LNCaP clone FGC (cell line): ENCODE results near the gene CBL.
"Not testable (repeated sequence)": the region's sequence is repeated elsewhere in the genome, so short reads cannot be mapped to it uniquely, and the experiment has no call there.

ENCODE experiments used
- DNase-seq: peaks from one replicate; pipeline ENCODE4 v3.0.0-alpha.2; 2011; ENCODE audit warnings: low read depth
- H3K4me3 ChIP-seq: 2 replicates; pipeline ENCODE4 v1.5.1; 2011; ENCODE audit warnings: mild to moderate bottlenecking, low read depth, low read length, control low read depth
- TF ChIP-seq, protein P1 (sequence below): IDR thresholded peaks from 2 replicates; pipeline ENCODE4 v1.5.1; 2012; ENCODE audit warnings: mild to moderate bottlenecking; ENCODE audit not compliant: control insufficient read depth, insufficient read depth; ENCODE audit errors: extremely low read depth

CBL gene

DNA sequence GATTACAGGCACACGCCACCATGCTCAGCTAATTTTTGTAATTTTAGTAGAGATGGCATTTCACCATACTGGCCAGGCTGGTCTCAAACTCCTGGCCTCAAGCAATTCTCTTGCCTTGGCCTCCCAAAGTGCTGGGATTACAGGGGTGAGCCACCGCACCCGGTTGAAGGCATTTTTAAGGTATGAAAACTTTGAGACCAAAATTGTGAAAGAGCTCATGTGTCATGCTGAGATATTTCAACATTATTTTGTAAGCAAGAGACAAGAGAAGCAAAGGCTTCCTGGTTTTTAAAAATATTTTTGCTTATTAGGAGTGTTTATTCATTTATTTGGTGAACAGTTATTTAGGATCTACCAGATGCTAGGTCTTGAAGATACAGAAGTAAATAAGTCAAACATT lies 14.0 kb upstream of the CBL start:
- no peak overlapping the region for H3K4me3 ChIP-seq
- TF ChIP-seq, protein P1, sequence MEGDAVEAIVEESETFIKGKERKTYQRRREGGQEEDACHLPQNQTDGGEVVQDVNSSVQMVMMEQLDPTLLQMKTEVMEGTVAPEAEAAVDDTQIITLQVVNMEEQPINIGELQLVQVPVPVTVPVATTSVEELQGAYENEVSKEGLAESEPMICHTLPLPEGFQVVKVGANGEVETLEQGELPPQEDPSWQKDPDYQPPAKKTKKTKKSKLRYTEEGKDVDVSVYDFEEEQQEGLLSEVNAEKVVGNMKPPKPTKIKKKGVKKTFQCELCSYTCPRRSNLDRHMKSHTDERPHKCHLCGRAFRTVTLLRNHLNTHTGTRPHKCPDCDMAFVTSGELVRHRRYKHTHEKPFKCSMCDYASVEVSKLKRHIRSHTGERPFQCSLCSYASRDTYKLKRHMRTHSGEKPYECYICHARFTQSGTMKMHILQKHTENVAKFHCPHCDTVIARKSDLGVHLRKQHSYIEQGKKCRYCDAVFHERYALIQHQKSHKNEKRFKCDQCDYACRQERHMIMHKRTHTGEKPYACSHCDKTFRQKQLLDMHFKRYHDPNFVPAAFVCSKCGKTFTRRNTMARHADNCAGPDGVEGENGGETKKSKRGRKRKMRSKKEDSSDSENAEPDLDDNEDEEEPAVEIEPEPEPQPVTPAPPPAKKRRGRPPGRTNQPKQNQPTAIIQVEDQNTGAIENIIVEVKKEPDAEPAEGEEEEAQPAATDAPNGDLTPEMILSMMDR, result no peak
- no peak for DNase-seq

DNA sequence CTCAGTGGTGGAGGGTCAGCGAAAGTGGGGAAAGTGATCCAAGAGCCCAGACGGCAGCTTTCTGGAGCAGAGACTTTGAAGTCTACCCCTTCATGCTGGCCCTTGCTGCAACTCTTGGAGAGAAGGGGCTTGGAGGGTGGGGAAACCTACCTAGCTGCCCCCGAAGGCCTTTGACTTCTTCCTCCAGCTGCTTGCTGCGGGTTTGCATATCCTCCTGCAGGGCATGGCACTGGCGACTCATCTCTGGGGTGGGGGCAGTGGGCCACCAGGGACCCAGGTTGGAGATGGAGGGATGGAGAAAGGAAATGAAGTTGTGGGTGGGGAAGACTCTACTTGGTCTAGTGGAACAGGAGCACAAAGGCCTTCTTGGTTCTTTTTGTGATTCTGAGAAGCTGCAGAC lies 13.1 kb upstream of the CBL start:
- TF ChIP-seq, protein P1, result no peak
- no peak for DNase-seq
- no peak overlapping the region for H3K4me3 ChIP-seq

DNA sequence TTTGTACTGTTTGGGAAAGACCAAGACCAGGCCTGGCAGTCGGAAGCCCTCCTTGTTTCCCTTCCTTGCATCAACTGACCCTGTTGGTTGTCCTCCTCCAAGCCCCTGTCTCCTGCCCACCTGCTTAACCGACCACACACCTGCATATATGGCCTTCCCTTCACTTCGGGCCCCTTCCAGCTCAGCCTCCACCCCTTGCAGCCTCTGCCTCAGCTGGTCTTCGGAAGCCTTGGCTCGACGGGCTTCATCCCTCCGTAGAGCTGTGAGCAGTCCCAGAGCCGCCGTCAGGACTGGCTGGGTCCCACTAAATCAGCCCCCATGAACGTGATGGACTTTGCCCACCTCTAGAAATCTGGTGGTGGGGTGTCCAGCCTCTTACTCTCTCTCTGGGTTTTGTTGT lies 12.5 kb upstream of the CBL start:
- no peak for DNase-seq
- TF ChIP-seq, protein P1, result no peak
- no peak overlapping the region for H3K4me3 ChIP-seq

DNA sequence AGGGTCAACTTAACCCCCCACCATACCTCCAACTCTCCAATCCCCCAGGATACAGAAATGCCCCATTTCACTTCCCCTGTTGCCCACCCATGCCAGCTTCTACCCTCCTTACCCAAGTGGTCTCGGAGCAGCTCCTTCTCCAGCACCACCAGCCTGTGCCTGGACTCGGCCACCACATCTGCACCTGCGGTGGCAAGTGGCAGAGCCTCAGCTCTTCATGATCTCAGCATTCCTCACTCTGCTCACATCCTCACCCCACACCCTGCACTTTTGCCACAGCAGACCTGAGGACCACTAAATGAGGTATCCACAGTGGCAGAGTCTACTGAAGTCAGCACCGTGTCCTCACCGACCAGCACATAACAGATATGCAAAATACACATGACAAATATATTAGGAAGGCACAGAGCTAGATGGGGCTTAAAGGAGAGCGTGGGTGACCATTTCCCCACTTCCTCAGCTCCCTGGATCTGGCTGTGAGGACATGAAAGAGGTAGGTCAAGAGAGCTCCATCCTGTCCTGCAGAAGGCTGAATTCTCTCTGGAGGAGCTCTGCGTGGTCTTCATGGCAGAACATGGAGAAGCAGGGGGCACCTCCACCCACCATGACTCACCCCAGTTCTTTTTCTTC lies 11.2 kb upstream of the CBL start:
- TF ChIP-seq, protein P1, result no peak
- no peak overlapping the region for H3K4me3 ChIP-seq
- DNase-seq, result no peak

DNA sequence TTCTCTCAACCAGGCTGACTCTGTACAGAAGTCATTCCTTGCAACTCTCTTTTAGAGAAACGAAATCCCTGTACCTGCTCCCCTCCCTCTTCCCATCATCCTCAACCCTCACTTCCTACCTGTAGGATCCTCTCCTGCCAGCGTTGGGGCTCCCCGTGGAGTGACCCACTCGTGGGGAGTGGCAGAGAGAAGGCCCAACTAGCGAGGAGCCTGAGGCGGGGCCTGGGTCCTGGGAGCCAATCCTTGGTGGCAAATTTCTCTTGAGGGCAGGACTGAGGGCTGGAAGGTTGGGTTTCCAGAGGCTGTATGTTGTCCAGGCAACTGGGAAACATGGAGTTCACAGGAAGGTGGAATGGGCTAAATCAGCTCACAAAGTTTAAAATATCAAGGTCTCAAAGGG lies 10.5 kb upstream of the CBL start:
- no peak for DNase-seq
- H3K4me3 ChIP-seq, result no peak overlapping the region

DNA sequence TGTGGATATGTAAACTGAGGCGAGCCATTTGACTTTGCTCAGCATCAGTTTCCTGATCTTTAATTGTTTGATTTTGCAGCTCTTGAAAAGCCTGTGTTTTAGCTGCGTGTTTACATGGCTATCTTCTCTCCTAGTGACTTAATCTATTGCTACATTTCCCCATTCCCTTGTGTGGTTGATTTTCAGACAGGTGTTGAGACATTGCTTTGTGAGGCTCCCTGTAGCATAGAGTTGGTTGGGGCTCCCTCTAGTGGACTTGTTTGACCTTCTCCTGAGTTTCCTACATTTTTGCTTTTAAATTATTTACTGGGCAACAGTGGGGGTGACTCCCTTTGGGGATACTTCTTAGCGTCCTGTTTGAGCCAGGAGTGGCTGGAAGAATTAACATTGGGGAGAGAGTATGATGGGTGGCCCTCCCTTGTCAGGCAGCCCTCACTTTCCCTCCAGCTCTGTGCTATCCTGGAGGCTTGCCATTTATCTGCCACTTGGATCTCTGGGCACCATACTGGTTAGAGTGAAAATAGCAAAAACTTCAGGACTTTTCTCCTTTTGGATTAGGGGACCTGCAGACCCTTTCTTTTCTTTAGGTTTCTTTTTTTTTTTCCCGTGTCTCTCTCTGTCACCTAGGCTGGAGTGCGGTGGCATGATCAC lies 9.2 kb upstream of the CBL start:
- TF ChIP-seq, protein P1, result peak; percentile 81
- H3K4me3 ChIP-seq, result no peak overlapping the region
- DNase-seq, result peak; percentile 65

More for the DNA sequence above, 10.5 kb upstream of the CBL start:
- TF ChIP-seq, protein P1, result no peak

DNA sequence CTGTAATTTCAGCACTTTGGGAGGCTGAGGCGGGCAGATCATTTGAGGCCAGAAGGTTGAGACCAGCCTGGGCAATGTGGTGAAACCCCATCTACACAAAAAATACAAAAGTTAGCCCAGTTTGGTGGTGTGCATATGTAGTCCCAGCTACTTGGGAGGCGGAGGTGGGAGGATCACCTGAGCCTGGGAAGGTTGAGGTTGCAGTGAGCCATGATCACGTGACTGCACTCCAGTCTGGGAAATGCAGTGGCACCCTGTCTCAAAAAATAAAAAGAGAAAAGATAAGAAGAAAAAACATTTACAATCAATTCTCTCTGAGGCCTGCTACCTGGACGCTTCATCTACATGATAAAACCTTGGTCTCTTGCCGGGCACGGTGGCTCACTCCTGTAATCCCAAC lies 7.2 kb upstream of the CBL start:
- TF ChIP-seq, protein P1, result no peak
- no peak for DNase-seq
- no peak overlapping the region for H3K4me3 ChIP-seq

DNA sequence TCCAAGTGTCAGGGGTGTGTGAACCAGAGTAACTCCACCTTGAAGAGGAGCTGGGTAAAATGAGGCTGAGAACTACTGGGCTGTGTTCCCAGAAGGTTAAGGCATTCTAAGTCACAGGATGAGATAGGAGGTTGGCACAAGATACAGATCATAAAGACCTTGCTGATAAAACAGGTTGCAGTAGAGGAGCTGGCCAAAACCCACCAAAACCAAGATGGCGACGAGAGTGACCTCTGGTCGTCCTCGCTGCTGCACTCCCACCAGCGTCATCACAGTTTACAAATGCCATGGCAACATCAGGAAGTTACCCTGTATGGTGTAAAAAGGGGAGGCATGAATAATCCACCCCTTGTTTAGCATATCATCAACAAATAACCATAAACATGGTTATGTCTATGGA lies 4.9 kb upstream of the CBL start:
- not testable (repeated sequence) for H3K4me3 ChIP-seq, DNase-seq
